HG03280 (cell line): ENCODE measurements around the gene C16orf96.
A peak's percentile ranks its signal among the peaks of the same experiment; 100 is the strongest.

ENCODE experiments used
- ATAC-seq: cut with Tn5 transposase; IDR thresholded peaks from one replicate; pipeline ENCODE4 v1.9.1; 2021; ENCODE audit warnings: mild to moderate bottlenecking, moderate library complexity; ENCODE audit not compliant: unreplicated experiment

C16orf96 gene

GRCh38 chr16:4525069-4525468 is 31.1 kb upstream of the C16orf96 start:
- no peak for ATAC-seq

- ATAC-seq = no peak
Measured at GRCh38 chr16:4525634-4526277, 30.4 kb upstream of the C16orf96 start.

- ATAC-seq = no peak
Measured at GRCh38 chr16:4529085-4530060, 26.8 kb upstream of the C16orf96 start.

- ATAC-seq = no peak
Measured at GRCh38 chr16:4531811-4532210, 24.3 kb upstream of the C16orf96 start.

GRCh38 chr16:4532238-4532637 is 23.9 kb upstream of the C16orf96 start:
- no peak for ATAC-seq

GRCh38 chr16:4533490-4533889 is 22.6 kb upstream of the C16orf96 start:
- no peak for ATAC-seq

- no peak for ATAC-seq
Measured at GRCh38 chr16:4534151-4534790, 21.9 kb upstream of the C16orf96 start.

- no peak for ATAC-seq
Measured at GRCh38 chr16:4535627-4536108, 20.5 kb upstream of the C16orf96 start.

- ATAC-seq = no peak
Measured at GRCh38 chr16:4536391-4537106, 19.6 kb upstream of the C16orf96 start.

GRCh38 chr16:4537376-4538343 is 18.5 kb upstream of the C16orf96 start:
- ATAC-seq = no peak

GRCh38 chr16:4538350-4539235 is 17.5 kb upstream of the C16orf96 start, which contains the start of gene CDIP1:
TSS of gene CDIP1 (minus strand) at chr16:4538773. CDS start at chr16:4514130, 24,643 bp downstream.
- ATAC-seq = peak; percentile 69

- no peak for ATAC-seq
Measured at GRCh38 chr16:4539716-4540284, 16.3 kb upstream of the C16orf96 start.

- ATAC-seq = no peak
Measured at GRCh38 chr16:4544473-4544872, 11.7 kb upstream of the C16orf96 start.

- no peak for ATAC-seq
Measured at GRCh38 chr16:4548124-4548523, 8.0 kb upstream of the C16orf96 start.

GRCh38 chr16:4550591-4550990 is 5.5 kb upstream of the C16orf96 start:
- ATAC-seq = no peak

- no peak for ATAC-seq
Measured at GRCh38 chr16:4552541-4552940, 3.6 kb upstream of the C16orf96 start.

- no peak for ATAC-seq
Measured at GRCh38 chr16:4556580-4556979, 440 bp downstream of the C16orf96 start.

GRCh38 chr16:4557973-4558372 is 1.8 kb downstream of the C16orf96 start:
- no peak for ATAC-seq
